ENCODE measurements around the gene AXIN1. TPM values are rescaled to one million over a fixed set of nuclear protein-coding genes. Genes with fewer than 3 reads are reported as not detected.

AXIN1 gene
- total RNA-seq, 4 donors from 2014 or later: 34.3 to 38.4 (median 37.2) TPM

DNA sequence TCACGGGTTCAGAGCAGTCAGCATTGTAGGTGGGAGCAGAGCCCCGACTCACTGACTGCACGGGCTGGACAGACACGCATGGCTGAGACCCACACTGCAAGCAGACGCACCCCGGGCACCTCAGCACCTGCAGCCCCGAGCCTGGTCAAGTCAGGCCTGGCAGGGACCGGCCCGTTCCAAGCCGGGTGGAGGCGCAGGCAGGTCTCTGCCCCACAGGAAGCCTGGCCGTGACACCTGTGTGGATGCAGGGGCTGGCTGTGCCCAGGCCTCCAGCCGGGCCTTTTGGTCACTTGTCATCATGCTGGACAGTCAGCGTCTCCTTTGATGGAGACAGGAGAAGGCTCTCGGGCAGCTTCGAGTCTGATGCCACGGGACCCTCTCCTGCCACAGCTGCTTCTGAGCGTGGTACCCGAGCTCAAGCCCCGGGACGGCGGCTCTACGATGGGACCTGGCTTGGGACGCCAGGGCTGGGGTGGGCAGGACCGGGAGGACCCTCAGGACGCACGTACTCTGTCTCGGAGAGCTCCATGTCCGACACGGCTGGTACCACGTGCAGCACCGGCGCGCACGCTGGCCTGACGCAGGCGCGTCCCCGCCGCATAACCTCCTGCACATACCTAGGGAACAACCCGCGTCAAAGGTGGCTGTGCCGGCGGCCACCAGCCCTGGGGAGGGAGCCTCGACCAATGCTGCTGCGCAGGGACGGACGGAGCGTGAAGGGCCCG lies 61.7 kb downstream of the AXIN1 start:
- Histone ChIP-seq H3K9me3 (no peaks in the 10 kb centered on the region), H3K36me3 (peaks cover 76% of the 10 kb centered on the region), H3K27me3 (no peaks in the 10 kb centered on the region), H3K4me3 (no peak overlapping the region), H3K27ac (no peak overlapping the region), H3K4me1 (no peaks in the 10 kb centered on the region)
- no CpG with 5 or more reads among the region's 50 CpGs for WGBS
- no peak for TF ChIP-seq POLR2A (IDR thresholded peaks at IDR 0.05)
- TF ChIP-seq, protein P1, sequence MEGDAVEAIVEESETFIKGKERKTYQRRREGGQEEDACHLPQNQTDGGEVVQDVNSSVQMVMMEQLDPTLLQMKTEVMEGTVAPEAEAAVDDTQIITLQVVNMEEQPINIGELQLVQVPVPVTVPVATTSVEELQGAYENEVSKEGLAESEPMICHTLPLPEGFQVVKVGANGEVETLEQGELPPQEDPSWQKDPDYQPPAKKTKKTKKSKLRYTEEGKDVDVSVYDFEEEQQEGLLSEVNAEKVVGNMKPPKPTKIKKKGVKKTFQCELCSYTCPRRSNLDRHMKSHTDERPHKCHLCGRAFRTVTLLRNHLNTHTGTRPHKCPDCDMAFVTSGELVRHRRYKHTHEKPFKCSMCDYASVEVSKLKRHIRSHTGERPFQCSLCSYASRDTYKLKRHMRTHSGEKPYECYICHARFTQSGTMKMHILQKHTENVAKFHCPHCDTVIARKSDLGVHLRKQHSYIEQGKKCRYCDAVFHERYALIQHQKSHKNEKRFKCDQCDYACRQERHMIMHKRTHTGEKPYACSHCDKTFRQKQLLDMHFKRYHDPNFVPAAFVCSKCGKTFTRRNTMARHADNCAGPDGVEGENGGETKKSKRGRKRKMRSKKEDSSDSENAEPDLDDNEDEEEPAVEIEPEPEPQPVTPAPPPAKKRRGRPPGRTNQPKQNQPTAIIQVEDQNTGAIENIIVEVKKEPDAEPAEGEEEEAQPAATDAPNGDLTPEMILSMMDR (IDR thresholded peaks at IDR 0.05): no peak
- TF ChIP-seq POLR2AphosphoS5 (IDR thresholded peaks at IDR 0.05): no peak
- TF ChIP-seq EP300 (IDR thresholded peaks at IDR 0.05): no peak
- no peak for DNase-seq (ENCODE audit: low spot score in 2 of 2)

DNA sequence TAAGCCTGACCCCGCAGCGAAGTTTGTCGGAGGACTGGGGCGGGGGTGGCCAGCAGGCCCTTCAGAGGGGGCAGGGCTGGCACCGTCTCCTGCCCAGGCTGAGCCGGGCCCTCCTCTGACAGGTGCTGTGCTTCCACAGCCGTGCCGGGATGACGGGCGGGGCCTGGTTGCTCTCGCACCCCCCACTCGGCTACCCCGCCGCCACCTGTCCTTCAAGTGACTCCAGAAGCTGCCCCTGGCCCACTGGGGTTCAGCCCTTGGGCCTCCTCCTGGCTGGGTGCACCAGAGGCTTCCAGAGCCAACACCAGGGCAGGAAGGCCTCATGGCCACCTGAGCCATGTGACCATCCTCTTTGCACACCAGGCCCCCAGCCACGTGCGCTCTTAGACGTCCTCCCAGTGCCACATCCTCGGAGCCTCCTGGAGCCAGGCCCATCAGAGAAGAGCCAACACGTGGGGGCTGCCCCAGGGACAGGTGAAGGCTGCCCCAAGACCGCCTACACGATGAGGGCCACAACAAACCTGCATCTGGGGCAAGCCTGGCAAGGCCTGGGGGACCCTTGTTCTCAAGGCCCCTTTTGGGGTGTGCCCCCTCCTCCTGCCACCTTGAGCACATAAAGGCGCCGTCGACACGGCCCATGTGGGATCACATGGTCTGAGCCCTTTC lies 62.4 kb downstream of the AXIN1 start:
- Histone ChIP-seq H3K4me3 (no peak overlapping the region), H3K27ac (no peak overlapping the region), H3K36me3 (peaks cover 76% of the 10 kb centered on the region), H3K9me3 (no peaks in the 10 kb centered on the region), H3K27me3 (no peaks in the 10 kb centered on the region), H3K4me1 (no peaks in the 10 kb centered on the region)
- DNase-seq (ENCODE audit: low spot score in 2 of 2): no peak
- TF ChIP-seq POLR2A (IDR thresholded peaks at IDR 0.05) (no peak), EP300 (IDR thresholded peaks at IDR 0.05) (no peak), POLR2AphosphoS5 (IDR thresholded peaks at IDR 0.05) (no peak)
- TF ChIP-seq, protein P1 (IDR thresholded peaks at IDR 0.05): no peak
- 100% methylated on average over 5 of the region's 25 CpGs for WGBS

DNA sequence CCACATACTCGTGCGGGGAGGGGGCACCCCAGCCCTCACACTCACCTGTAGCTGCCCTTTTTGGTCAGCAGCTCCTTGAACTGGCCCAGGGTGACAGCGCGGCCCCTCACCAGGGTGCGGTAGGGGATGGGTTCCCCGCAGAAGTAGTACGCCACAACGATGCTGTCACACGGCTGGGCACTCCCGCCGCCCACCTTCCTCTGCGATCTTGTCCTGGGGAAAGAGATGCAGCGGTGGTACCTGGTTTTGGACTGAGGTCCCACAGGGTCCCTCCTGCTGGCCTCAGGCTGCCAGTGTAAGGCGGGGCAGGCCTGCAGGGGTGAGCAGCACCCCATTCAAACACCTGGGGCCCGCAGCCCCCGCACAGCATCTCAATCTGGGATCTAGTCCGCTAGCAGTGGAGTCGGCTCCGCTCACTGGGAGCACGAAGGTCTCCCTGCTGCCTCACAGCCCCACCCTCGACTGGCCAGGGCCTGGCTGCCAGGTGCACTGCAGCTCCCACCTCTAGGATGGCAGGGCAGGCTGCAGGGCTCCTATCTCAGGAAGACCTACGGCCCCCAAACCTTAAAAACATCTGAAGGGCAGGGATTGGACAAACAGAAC lies 63.0 kb downstream of the AXIN1 start:
- TF ChIP-seq EP300 (IDR thresholded peaks at IDR 0.05) (no peak), POLR2AphosphoS5 (IDR thresholded peaks at IDR 0.05) (no peak), POLR2A (IDR thresholded peaks at IDR 0.05) (no peak)
- TF ChIP-seq, protein P1 (IDR thresholded peaks at IDR 0.05): no peak
- no peak for DNase-seq (ENCODE audit: low spot score in 2 of 2)
- no peak overlapping the region for H3K27ac ChIP-seq
- no peak overlapping the region for H3K4me3 ChIP-seq
- H3K27me3 ChIP-seq: no peaks in the 10 kb centered on the region
- H3K36me3 ChIP-seq: peaks cover 76% of the 10 kb centered on the region
- H3K4me1 ChIP-seq: no peaks in the 10 kb centered on the region
- WGBS: 97% methylated on average over 11 of the region's 22 CpGs
- no peaks in the 10 kb centered on the region for H3K9me3 ChIP-seq

DNA sequence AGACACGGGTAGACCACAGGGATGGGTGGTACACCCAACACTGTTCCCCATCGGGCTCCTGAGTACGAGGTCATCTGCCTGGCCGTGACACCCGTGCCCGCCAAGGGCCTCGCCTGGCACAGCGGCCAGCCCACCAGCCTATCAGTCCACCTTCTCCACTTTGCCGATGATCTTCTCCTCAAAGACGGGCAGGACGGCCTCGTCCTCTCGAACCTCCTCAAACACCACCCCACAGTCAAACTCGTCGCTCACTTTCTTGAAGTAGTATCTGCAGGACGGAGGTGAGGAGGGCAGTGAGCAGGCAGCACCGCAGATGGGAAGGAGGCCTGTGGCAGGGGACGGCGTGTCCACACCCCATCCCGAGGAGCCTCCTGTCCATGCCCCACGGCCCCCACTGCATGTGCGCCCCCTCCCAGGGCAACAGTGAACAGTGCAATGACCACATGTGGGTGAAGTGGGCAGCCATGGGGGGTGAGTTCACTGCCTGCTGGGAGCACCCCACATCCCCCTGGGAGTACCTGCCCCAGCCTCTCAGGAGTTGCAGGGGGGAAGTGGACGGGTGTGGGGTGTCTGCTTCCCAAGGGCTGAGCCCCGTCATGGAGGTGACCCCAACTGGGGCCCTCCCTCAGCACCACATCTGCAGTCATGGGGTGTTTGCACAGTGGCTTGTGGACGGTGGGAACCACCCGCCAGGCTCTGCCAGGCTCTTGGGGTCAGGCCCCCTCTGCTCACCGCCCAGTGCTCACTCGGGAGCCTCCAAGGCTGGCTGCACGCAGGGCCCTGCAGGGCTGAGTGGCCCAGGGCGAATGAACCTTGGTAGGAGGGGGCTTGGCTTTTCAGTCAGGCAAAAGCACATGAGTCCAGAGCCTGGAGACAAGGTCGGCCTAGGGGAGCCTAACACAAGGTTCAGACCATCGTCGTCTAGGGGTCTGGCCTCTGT lies 64.3 kb downstream of the AXIN1 start:
- peaks cover under 1% of the 10 kb centered on the region for H3K27me3 ChIP-seq
- peaks cover 69% of the 10 kb centered on the region for H3K36me3 ChIP-seq

More for the DNA sequence above, 64.3 kb downstream of the AXIN1 start:
- WGBS: 91% methylated on average over 20 of the region's 33 CpGs
- no peaks in the 10 kb centered on the region for H3K4me1 ChIP-seq
- DNase-seq (ENCODE audit: low spot score in 2 of 2): no peak
- TF ChIP-seq POLR2AphosphoS5 (IDR thresholded peaks at IDR 0.05): no peak
- no peak for TF ChIP-seq POLR2A (IDR thresholded peaks at IDR 0.05)
- TF ChIP-seq EP300 (IDR thresholded peaks at IDR 0.05): no peak
- TF ChIP-seq, protein P1 (IDR thresholded peaks at IDR 0.05): no peak
- H3K27ac ChIP-seq: no peak overlapping the region
- H3K9me3 ChIP-seq: no peaks in the 10 kb centered on the region
- no peak overlapping the region for H3K4me3 ChIP-seq
